CD14-positive monocyte (primary cell): ENCODE data around the gene PKD1. TPM values are rescaled to one million over a fixed set of nuclear protein-coding genes. Genes with fewer than 3 reads are reported as not detected.

Experiments
- DNase-seq, 3 donors: peaks; one replicate each; pipeline ENCODE4 v3.0.0-alpha.2; 2011 to 2022
- H2AFZ ChIP-seq: 2 replicates; pipeline ENCODE4 v1.6.0; 2012; ENCODE audit warnings: mild to moderate bottlenecking, low read depth, low read length, inconsistent platforms; ENCODE audit not compliant: insufficient read depth, poor library complexity, severe bottlenecking
- H3K27ac ChIP-seq, 2 donors: 1 replicate in 1 of 2; 2 replicates in 1 of 2; pipeline ENCODE4 v1.5.1; 2012 to 2013; ENCODE audit warnings: low read length in 2 of 2, control low read depth in 1 of 2, inconsistent platforms in 1 of 2, low read depth in 1 of 2, mild to moderate bottlenecking in 1 of 2
- H3K27me3 ChIP-seq, 2 donors: one replicate each; pipeline versions ENCODE4 v1.6.0 to v1.6.1; 2011 to 2013; ENCODE audit warnings: low read length in 2 of 2; ENCODE audit not compliant: control insufficient read depth in 2 of 2, insufficient read depth in 2 of 2
- H3K36me3 ChIP-seq, 2 donors: replicated peaks in 1 of 2; 1 replicate in 1 of 2; 2 replicates in 1 of 2; pipeline versions ENCODE4 v1.5.1 to v1.6.1; 2012 to 2013; ENCODE audit warnings: low read length in 2 of 2, control low read depth in 1 of 2, inconsistent platforms in 1 of 2, mild to moderate bottlenecking in 1 of 2; ENCODE audit not compliant: insufficient read depth in 2 of 2, control insufficient read depth in 1 of 2
- H3K4me1 ChIP-seq, 2 donors: 1 replicate in 1 of 2; 2 replicates in 1 of 2; pipeline versions ENCODE4 v1.5.1 to v1.6.1; 2012 to 2013; ENCODE audit warnings: low read length in 2 of 2, control low read depth in 1 of 2, inconsistent platforms in 1 of 2, mild to moderate bottlenecking in 1 of 2, moderate library complexity in 1 of 2; ENCODE audit not compliant: insufficient read depth in 2 of 2, control insufficient read depth in 1 of 2
- H3K4me2 ChIP-seq: replicated peaks from 2 replicates; pipeline ENCODE3; 2012; ENCODE audit warnings: low read length, moderate library complexity, mild to moderate bottlenecking; ENCODE audit not compliant: poor library complexity, severe bottlenecking; ENCODE audit errors: extremely low read depth
- H3K4me3 ChIP-seq, 3 experiments: fragments of 200-600 bp in 1 of 3; sonication (generic) in 1 of 3; replicated peaks in 1 of 3; 1 replicate in 2 of 3; 2 replicates in 1 of 3; pipeline ENCODE4 v1.5.1; 2011 to 2013; ENCODE audit warnings: low read length in 3 of 3, mild to moderate bottlenecking in 3 of 3, control low read depth in 2 of 3, low read depth in 2 of 3, inconsistent platforms in 1 of 3, moderate library complexity in 1 of 3
- H3K79me2 ChIP-seq: 2 replicates; pipeline ENCODE4 v1.6.0; 2012; ENCODE audit warnings: mild to moderate bottlenecking, control low read depth, inconsistent platforms, low read length, moderate library complexity; ENCODE audit not compliant: insufficient read depth
- H3K9ac ChIP-seq: 2 replicates; pipeline ENCODE4 v1.6.0; 2017; ENCODE audit warnings: low read length, mild to moderate bottlenecking; ENCODE audit not compliant: insufficient read depth, poor library complexity, severe bottlenecking
- H3K9me3 ChIP-seq, 2 donors: replicated peaks in 1 of 2; 1 replicate in 1 of 2; 2 replicates in 1 of 2; pipeline versions ENCODE4 v1.5.1 to v1.6.1; 2012 to 2013; ENCODE audit warnings: low read length in 2 of 2, control low read depth in 1 of 2; ENCODE audit not compliant: control insufficient read depth in 1 of 2, insufficient read depth in 1 of 2
- H4K20me1 ChIP-seq: 2 replicates; pipeline ENCODE4 v1.6.0; 2012; ENCODE audit warnings: mild to moderate bottlenecking, low read length, control low read depth, moderate library complexity; ENCODE audit not compliant: insufficient read depth
- H3K27ac Mint-ChIP-seq, 7 donors: one replicate each; pipeline ENCODE4 v1.8.0; 2020; ENCODE audit warnings: mild to moderate bottlenecking in 7 of 7, mixed read lengths in 7 of 7, moderate library complexity in 6 of 7, inconsistent platforms in 2 of 7
- H3K27me3 Mint-ChIP-seq, 3 donors: one replicate each; pipeline ENCODE4 v1.8.0; 2021 to 2022; ENCODE audit warnings: low read depth in 3 of 3, mild to moderate bottlenecking in 3 of 3, mixed read lengths in 3 of 3, moderate library complexity in 3 of 3, inconsistent platforms in 1 of 3
- H3K36me3 Mint-ChIP-seq, 2 donors: one replicate each; pipeline ENCODE4 v1.8.0; 2020; ENCODE audit warnings: mixed read lengths in 2 of 2, inconsistent platforms in 1 of 2, mild to moderate bottlenecking in 1 of 2
- H3K4me1 Mint-ChIP-seq: one replicate; pipeline ENCODE4 v1.8.0; 2020; ENCODE audit warnings: mild to moderate bottlenecking, mixed read lengths
- H3K4me3 Mint-ChIP-seq, 2 donors: one replicate each; pipeline ENCODE4 v1.8.0; 2020; ENCODE audit warnings: mild to moderate bottlenecking in 2 of 2, mixed read lengths in 2 of 2, moderate library complexity in 1 of 2
- H3K9me3 Mint-ChIP-seq, 7 donors: one replicate each; pipeline ENCODE4 v1.8.0; 2020 to 2022; ENCODE audit warnings: mixed read lengths in 7 of 7, mild to moderate bottlenecking in 6 of 7, moderate library complexity in 6 of 7, inconsistent platforms in 2 of 7
- WGBS: methylation state at CpG from one replicate; pipeline ENCODE4 v1.1.5; 2013; ENCODE audit warnings: missing lambda C conversion rate; ENCODE audit not compliant: insufficient coverage; 5-methylcytosine and 5-hydroxymethylcytosine counted together
- intact Hi-C, 2 donors: fragments of 100-400 bp; cut with micrococcal nuclease; formaldehyde crosslinking; loops; one replicate each; pipeline versions ENCODE4 v1.15.0 to v1.15.1; 2023
- polyA plus RNA-seq, 3 donors: library from polyadenylated mRNA; depleted of rRNA in 1 of 3; unstranded in 2 of 3; stranded (reverse) in 1 of 3; fragments of 300-500 nt in 2 of 3; fragments of >200 nt in 1 of 3; fragmentation: Illumina TruSeq in 2 of 3; gene quantifications; 1 replicate in 2 of 3; 2 replicates in 1 of 3; pipeline ENCODE4 v1.2.3, GENCODE V29; 2012 to 2021
- TF ChIP-seq, protein P1 (sequence below): fragments of 200-600 bp; IDR thresholded peaks from one replicate; pipeline ENCODE4 v1.8.0; 2022; ENCODE audit warnings: antibody characterized with exemption, mild to moderate bottlenecking

Gene PKD1
- polyA plus RNA-seq, 3 donors, result 0.22 to 53.8 (median 1.6) TPM

DNA sequence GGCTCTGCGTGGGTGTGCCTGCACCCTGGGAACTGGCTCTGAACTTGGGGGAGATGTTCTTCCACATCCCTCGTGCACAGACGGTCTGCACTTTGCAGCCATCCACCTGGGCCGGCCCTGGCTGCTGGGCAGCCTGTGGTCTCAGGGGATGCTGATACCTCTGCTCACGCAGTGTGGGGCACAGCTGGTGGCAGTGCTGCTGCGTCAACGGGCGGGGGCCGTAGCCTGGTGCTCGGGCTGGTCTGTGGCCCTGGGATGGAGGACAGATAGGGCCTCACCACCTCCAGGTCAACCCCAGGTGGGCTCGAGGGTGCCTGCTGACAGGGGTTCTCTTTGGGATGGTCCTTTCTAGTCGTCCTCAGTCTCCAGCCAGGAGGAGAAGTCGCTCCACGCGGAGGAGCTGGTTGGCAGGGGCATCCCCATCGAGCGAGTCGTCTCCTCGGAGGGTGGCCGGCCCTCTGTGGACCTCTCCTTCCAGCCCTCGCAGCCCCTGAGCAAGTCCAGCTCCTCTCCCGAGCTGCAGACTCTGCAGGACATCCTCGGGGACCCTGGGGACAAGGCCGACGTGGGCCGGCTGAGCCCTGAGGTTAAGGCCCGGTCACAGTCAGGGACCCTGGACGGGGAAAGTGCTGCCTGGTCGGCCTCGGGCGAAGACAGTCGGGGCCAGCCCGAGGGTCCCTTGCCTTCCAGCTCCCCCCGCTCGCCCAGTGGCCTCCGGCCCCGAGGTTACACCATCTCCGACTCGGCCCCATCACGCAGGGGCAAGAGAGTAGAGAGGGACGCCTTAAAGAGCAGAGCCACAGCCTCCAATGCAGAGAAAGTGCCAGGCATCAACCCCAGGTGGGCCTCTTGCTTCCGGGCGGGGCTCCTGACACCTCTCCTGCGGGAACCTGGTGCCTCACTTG, 51.6 kb downstream of the PKD1 start:
- no peak for DNase-seq
- Histone ChIP-seq H3K4me3 (no peak overlapping the region), H3K9ac (no peak overlapping the region), H2AFZ (no peak overlapping the region), H3K27ac (no peak overlapping the region), H3K27me3 (no peaks in the 10 kb centered on the region), H3K4me2 (no peak overlapping the region), H3K79me2 (no peaks in the 10 kb centered on the region), H3K36me3 (peaks cover 85 to 98% of the 10 kb centered on the region in 2 donors), H3K9me3 (no peaks in the 10 kb centered on the region), H4K20me1 (no peaks in the 10 kb centered on the region), H3K4me1 (no peaks in the 10 kb centered on the region)
- intact Hi-C loops, result no loop called here
- Mint-ChIP-seq H3K27ac (no peak overlapping the region), H3K4me1 (no peaks in the 10 kb centered on the region), H3K9me3 (no peaks in the 10 kb centered on the region), H3K27me3 (peaks cover 0 to 2% (median 0%) of the 10 kb centered on the region in 3 donors), H3K36me3 (peaks cover 44 to 78% of the 10 kb centered on the region in 2 donors), H3K4me3 (no peak overlapping the region)
- WGBS, result 98% methylated on average over 40 of the region's 44 CpGs
- TF ChIP-seq, protein P1, sequence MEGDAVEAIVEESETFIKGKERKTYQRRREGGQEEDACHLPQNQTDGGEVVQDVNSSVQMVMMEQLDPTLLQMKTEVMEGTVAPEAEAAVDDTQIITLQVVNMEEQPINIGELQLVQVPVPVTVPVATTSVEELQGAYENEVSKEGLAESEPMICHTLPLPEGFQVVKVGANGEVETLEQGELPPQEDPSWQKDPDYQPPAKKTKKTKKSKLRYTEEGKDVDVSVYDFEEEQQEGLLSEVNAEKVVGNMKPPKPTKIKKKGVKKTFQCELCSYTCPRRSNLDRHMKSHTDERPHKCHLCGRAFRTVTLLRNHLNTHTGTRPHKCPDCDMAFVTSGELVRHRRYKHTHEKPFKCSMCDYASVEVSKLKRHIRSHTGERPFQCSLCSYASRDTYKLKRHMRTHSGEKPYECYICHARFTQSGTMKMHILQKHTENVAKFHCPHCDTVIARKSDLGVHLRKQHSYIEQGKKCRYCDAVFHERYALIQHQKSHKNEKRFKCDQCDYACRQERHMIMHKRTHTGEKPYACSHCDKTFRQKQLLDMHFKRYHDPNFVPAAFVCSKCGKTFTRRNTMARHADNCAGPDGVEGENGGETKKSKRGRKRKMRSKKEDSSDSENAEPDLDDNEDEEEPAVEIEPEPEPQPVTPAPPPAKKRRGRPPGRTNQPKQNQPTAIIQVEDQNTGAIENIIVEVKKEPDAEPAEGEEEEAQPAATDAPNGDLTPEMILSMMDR, result no peak

DNA sequence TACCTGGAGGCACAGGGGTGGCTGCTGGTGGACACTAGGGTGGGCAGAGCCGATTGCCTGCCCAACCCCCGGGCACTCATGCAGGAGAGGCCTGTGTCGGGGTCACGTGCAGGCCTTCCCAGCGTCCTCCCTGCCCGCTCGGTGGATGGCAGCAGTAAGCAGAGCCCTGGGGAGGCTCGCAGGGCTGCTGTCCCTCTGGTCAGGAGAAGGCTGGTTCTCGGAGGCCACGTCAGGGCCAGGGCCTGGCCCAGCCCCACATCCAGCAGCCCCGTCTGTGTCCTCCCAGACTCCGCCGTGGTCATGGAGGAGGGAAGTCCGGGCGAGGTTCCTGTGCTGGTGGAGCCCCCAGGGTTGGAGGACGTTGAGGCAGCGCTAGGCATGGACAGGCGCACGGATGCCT, 52.3 kb downstream of the PKD1 start:
- Histone ChIP-seq H3K36me3 (peaks cover 85 to 98% of the 10 kb centered on the region in 2 donors), H3K9ac (no peak overlapping the region), H3K9me3 (no peaks in the 10 kb centered on the region), H3K27me3 (no peaks in the 10 kb centered on the region), H3K27ac (no peak overlapping the region), H3K4me2 (no peak overlapping the region), H3K4me1 (no peaks in the 10 kb centered on the region), H3K79me2 (no peaks in the 10 kb centered on the region), H3K4me3 (no peak overlapping the region), H4K20me1 (no peaks in the 10 kb centered on the region), H2AFZ (no peak overlapping the region)
- no peak for DNase-seq
- TF ChIP-seq, protein P1, result no peak
- Mint-ChIP-seq H3K27me3 (peaks cover 0 to 2% (median 0%) of the 10 kb centered on the region in 3 donors), H3K4me1 (no peaks in the 10 kb centered on the region), H3K4me3 (no peak overlapping the region), H3K27ac (no peak overlapping the region), H3K36me3 (peaks cover 44 to 78% of the 10 kb centered on the region in 2 donors), H3K9me3 (no peaks in the 10 kb centered on the region)
- 94% methylated on average over 19 of the region's 19 CpGs for WGBS
- intact Hi-C loops, result no loop called here
